Stimulated activated CD8-positive, alpha-beta memory T cell treated with anti-CD3 and anti-CD28 coated beads, Interleukin-4, amount 100 ng/mL, for 48 hours (primary cell): ENCODE data around the gene GUCY1A2.
"Not testable (repeated sequence)": the region's sequence is repeated elsewhere in the genome, so short reads cannot be mapped to it uniquely, and the experiment has no call there.

Experiments used
- DNase-seq: peaks from one replicate; pipeline ENCODE4 v3.0.0-alpha.2; 2020

GUCY1A2 gene

DNA sequence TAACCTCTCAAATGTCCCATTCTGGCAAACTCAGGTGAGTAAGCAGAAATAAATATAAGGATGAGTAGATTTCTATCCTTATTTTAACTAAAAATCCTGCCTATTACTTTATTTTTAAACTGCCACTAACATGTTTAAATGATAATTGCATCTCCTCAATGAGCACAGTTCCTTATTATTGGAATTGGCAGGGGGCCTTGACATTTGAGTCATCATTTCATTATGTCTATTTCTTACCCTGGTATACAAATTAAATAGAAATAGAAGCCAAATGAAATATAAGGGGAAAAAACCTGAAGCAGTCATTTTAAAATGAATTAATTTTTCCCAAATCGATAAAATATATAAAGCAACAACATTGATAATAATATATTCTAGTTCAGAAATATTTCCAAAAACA, 81.2 kb downstream of the GUCY1A2 start:
- no peak for DNase-seq

GRCh38 chr11:106925245-106925644, 93.0 kb downstream of the GUCY1A2 start:
- DNase-seq, result no peak

DNA sequence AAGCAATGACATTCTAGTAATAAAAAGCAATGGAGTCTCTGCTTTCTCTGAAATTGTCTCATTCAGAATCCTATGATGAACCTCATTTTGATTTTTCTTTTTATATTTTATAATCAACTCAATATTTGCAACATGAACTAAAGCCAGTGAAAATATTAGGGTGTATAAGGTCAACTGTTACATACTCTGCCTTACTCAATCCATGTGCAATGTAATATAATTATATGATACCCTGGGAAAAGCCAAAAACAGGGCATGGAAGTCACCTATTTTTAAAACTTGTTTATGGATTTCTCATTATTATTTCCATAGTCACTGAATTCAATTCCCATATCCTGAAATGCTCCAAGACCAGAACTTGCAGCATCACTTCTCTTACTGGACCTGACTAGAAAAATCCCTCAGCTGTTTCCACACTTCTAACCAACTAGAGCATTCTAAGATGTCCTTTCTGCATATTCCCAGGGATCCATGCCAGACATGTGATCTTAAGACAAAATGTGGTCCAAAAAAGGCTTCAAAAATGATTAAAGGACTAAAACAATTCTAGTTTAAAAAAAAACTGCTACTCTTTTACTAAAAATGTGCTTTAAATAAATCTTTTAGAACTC, 97.3 kb downstream of the GUCY1A2 start:
- no peak for DNase-seq

DNA sequence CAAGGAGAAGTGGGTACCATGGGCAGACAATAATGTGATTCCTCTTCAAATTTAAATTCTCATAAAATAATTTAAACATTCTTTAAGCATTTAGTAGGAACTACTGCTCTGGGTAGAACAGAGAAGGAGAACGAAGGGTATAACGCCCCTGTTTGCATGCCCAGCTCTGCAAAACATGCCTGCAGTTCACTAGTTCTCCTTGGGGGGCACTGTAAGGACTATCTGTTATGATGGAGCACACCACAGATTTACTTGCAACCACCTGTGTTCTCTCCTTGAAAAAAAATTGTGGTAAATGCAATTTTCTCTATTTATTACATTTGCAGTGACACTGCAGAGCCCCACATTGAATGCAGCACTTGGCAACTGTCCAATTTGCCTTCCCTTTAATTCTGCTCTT, 100.3 kb downstream of the GUCY1A2 start:
- DNase-seq, result peak; percentile 28

DNA sequence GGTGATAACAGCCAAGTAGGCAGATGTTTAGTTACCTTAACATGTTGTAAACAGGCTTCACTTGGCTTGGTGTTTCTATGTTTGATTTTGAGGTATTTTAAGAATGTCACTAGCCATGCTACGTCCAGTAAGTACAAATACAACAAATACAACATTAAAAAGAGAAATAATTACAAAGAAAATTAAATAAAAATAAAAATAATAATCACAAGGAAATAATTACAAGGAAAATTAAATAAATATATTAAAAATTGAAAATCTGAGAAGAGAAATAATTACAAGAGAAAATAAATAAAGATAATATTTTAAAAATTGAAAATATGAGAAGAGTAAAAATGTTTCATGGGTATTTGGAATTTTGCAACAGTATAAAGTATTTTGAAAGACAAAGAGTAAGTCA, 103.9 kb downstream of the GUCY1A2 start:
- DNase-seq, result no peak

DNA sequence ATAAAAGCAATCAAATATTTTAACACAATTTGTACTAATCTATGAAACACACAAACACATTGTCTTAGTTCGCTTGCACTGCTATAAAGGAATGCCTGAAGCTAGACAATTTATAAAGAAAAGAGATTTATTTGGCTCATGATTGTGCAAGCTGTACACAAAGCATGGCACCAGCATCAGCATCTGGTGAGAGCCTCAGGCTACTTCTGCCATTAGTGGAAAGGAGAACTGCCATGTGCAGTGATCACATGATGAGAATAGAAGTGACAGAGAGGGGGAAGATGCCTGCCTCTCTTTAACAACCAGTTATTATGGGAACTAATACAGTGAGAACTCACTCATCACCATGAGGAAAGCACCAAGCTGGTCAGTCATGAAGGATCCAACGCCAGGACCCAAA, 105.1 kb downstream of the GUCY1A2 start:
- DNase-seq, result no peak

- no peak for DNase-seq
These were observed 113.5 kb downstream of the GUCY1A2 start for GRCh38 chr11:106904826-106905225.

GRCh38 chr11:106889718-106890117, 128.6 kb downstream of the GUCY1A2 start:
- DNase-seq, result no peak

DNA sequence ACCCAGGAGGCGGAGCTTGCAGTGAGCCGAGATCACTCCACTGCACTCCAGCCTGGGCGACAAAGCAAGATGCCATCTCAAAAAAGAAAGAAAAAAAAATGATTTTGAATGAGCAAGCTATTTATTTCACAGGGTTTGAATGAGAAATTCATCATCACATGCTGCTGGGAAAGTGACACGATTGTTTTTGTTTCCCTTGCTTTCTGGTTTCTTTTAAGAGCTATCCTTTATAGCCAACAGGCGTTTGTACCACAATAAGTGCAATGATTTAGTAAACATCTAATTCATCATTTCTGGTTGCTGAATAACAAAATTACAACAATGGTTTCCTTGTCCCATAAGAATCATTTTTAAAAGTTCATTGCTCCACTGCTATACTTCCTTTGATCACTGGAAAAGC, 129.9 kb downstream of the GUCY1A2 start:
- no peak for DNase-seq

GRCh38 chr11:106883693-106884092, 134.6 kb downstream of the GUCY1A2 start:
- DNase-seq, result not testable (repeated sequence)

- DNase-seq, result no peak
These were observed 138.3 kb downstream of the GUCY1A2 start for GRCh38 chr11:106879832-106880546.

DNA sequence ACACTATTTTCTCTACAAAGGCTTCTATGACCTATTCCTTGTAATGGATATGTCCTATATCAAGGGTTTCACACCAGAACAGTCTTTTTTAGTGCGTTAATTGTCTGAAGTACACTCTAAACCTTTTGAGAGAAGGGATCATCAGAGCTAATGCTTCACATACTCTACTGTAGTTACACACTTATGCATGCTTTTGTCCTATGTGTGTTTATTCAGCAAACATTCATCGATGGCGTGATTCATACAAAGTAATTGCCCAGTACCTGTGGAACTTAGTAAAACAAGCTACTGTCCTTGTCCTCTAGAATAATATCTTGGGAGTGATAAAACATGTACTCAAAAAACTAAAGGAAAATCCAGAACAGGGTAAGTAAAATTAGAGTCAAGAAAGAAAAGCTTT, 139.2 kb downstream of the GUCY1A2 start:
- no peak for DNase-seq

GRCh38 chr11:106875013-106875412, 143.3 kb downstream of the GUCY1A2 start:
- DNase-seq, result no peak

DNA sequence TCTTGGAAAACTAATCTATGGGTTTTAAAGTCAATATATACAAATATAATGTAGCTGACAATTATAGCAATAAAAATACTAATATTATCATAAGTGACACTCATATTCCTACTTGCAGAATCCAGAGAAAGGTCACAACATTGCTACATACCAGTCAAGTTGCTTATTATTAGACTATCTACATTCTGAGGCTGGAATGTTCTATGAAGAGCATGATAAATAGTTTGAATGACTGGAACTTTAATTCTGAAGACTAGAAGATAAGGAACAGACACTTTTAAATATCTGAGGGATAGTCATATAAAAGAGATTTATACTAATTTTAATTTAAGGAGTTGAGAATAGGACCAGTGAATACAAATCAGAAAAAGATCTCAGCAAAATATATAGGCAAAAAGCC, 146.0 kb downstream of the GUCY1A2 start:
- no peak for DNase-seq

- no peak for DNase-seq
These were observed 160.1 kb downstream of the GUCY1A2 start for GRCh38 chr11:106858200-106858599.

DNA sequence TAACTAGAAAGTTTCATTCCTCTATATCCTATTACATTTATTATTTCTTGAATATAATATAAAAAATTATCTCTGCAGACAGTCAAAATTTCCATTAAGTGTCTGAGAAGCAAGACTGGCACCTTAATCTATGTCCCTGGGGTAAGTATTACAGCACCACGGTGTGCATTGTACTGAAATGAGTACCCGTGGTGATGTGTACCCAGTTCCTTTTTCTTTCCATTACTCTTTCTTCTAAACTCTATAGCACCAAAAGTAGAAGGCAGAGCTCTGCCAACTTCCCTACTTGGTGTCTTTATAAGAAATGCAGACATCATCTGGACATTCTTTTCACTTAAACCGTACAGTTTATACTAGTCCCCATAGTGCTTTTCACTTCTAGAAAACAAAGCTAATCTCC, 161.7 kb downstream of the GUCY1A2 start:
- no peak for DNase-seq

DNA sequence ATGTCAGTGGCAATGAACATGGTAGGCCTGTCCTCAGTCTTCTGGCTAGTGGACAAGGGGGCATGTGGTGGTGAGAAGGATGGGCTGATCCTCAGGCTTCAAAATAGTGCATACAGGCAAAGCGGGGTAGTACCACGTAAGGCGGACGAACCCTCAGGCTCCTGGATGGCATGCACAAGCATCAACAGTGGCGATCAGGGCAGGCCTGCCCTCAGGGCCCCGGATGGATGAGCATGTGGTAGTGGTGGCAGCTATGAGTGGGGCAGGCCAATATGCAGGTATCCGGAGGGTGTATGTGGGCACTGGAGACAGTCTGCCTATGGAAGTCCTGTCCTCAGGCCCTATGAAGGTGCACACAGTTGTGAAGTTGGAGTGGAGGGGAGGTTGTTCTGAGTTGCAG, 163.8 kb downstream of the GUCY1A2 start:
- no peak for DNase-seq

- DNase-seq, result no peak
These were observed 164.3 kb downstream of the GUCY1A2 start for GRCh38 chr11:106853850-106854401.

DNA sequence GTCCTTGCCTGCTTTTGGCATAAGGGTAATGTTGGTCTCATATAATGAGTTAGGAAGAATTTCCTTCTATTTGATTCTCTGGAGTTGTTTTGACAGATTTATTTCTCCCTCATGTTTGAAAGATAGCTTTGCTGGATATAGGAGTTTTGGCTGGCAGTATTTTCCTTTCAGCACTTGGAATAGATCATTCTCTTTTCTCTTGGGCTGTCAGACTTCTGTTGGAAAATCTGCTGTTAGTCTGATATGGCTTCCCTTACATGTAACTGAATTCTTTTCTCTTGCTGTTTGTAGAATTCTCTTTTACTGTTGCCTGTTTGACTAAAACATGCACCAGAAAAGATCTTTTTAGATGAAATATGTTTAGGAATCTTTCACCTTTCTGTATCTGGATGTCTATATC, 165.5 kb downstream of the GUCY1A2 start:
- DNase-seq, result no peak

DNA sequence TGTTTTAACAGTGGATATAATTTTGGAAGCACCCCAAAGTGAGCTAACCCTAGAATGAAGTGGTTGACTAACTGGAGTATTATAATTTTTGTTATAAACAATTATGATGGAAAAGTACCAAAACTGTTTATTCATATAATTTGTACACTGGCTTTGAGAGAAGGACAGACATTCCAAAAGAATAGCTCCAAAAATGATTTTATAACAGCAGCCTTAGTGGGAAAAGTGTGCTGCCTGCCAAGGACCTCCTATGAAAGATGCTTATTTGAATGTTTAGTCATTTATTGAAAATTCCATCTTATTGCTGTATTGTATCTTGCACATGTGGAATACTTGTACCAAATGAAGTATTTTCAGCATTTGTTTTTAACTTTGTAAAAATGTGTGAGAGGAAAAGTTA, 169.8 kb downstream of the GUCY1A2 start:
- DNase-seq, result no peak

- DNase-seq, result no peak
These were observed 176.1 kb downstream of the GUCY1A2 start for GRCh38 chr11:106842134-106842533.

- DNase-seq, result no peak
These were observed 177.3 kb downstream of the GUCY1A2 start for GRCh38 chr11:106840947-106841346.

DNA sequence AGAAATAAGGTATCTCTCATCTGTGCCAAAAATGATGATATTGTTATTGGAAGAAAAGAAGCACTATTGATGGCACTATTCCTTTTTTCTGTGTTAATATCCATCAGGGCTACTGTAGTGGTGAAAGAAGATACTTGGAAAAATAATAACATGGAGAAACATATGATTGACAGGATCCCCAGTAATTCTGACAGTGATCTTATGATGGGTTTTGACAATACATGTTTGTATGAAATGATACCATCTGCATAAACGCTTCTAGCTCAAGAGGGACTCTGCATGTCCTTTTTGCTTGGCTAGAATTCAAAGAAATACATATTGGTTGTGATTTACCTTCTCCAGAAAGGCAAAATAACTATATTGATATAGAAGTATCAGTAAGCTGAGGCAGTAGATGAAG, 178.1 kb downstream of the GUCY1A2 start:
- DNase-seq, result no peak

GRCh38 chr11:106834567-106834966, 183.7 kb downstream of the GUCY1A2 start:
- no peak for DNase-seq

DNA sequence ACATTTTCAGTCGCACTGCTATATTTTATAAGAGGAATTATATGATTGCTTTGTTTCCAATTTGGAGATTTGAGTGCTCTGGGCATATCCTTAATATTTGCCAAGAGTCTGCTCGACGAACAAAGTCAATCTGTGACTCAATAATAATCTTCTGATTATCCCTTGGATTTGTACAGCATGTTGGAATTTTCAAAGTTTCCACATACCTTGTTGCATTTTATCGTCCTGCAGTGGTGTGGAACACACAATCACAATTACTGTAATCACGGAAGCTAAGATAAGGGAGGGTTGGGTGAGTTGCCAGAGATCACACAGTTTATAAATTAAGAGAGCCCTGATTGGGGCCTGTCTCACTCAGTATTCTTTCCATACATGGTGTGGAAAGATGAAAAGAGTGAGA, 189.3 kb downstream of the GUCY1A2 start:
- DNase-seq, result no peak
